T-helper 2 cell treated with Interferon-gamma antibody and Interleukin-4, amounts not matched to agents 5 μg/mL and 100 μg/mL, for 36 hours (primary cell): Measurements from ENCODE around the gene RBFOX1.
"Not testable (repeated sequence)": the region's sequence is repeated elsewhere in the genome, so short reads cannot be mapped to it uniquely, and the experiment has no call there.

Experiments used
- DNase-seq: peaks from one replicate; pipeline ENCODE4 v3.0.0; 2021; ENCODE audit warnings: low spot score
- H3K27ac Mint-ChIP-seq: one replicate; pipeline ENCODE4 v1.8.0; 2021; ENCODE audit warnings: mild to moderate bottlenecking, mixed read lengths
- H3K27me3 Mint-ChIP-seq: one replicate; pipeline ENCODE4 v1.8.0; 2021; ENCODE audit warnings: low read depth, mixed read lengths
- H3K36me3 Mint-ChIP-seq: one replicate; pipeline ENCODE4 v1.8.0; 2021; ENCODE audit warnings: low read depth, mixed read lengths
- H3K4me1 Mint-ChIP-seq: one replicate; pipeline ENCODE4 v1.8.0; 2021; ENCODE audit warnings: low read depth, mixed read lengths
- H3K4me3 Mint-ChIP-seq: one replicate; pipeline ENCODE4 v1.8.0; 2022; ENCODE audit warnings: mild to moderate bottlenecking, moderate library complexity, mixed read lengths
- H3K9me3 Mint-ChIP-seq: one replicate; pipeline ENCODE4 v1.8.0; 2021; ENCODE audit warnings: mixed read lengths

RBFOX1 gene

GRCh38 chr16:7452090-7452489 lies 119.4 kb downstream of the RBFOX1 start:
- Mint-ChIP-seq H3K27ac (no peak overlapping the region), H3K4me1 (no peaks in the 10 kb centered on the region), H3K9me3 (peaks cover 62% of the 10 kb centered on the region), H3K36me3 (no peaks in the 10 kb centered on the region), H3K4me3 (no peak overlapping the region), H3K27me3 (no peaks in the 10 kb centered on the region)
- DNase-seq, result no peak

DNA sequence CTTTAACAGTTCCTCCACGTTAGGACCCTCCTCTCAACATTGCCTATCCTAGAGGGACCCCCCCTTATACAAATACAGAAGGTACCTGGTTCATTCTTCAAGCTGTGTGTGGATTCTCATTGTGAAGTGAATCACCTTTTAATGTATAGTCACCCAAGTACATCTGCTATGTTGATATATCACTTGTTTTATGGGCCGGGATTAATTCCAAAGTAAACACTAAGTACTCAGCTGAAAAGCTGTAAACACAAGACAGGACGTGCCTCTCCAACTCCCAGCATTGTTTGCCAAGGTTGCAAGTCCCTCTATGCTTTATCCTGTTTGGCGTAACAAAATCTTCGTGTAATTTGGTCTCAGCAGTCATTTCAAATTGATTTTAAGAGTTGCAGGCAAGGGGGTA lies 123.6 kb downstream of the RBFOX1 start:
- Mint-ChIP-seq H3K9me3 (peaks cover 55% of the 10 kb centered on the region), H3K4me3 (no peak overlapping the region), H3K27me3 (no peaks in the 10 kb centered on the region), H3K36me3 (no peaks in the 10 kb centered on the region), H3K27ac (no peak overlapping the region), H3K4me1 (no peaks in the 10 kb centered on the region)
- no peak for DNase-seq

GRCh38 chr16:7458144-7458543 lies 125.5 kb downstream of the RBFOX1 start:
- Mint-ChIP-seq H3K36me3 (no peaks in the 10 kb centered on the region), H3K27ac (no peak overlapping the region), H3K9me3 (peaks cover 43% of the 10 kb centered on the region), H3K4me1 (no peaks in the 10 kb centered on the region), H3K4me3 (no peak overlapping the region), H3K27me3 (no peaks in the 10 kb centered on the region)
- DNase-seq, result no peak

GRCh38 chr16:7470344-7470743 lies 137.7 kb downstream of the RBFOX1 start:
- Mint-ChIP-seq H3K36me3 (no peaks in the 10 kb centered on the region), H3K27ac (no peak overlapping the region), H3K4me1 (no peaks in the 10 kb centered on the region), H3K4me3 (no peak overlapping the region), H3K9me3 (peaks cover 53% of the 10 kb centered on the region), H3K27me3 (no peaks in the 10 kb centered on the region)
- no peak for DNase-seq

DNA sequence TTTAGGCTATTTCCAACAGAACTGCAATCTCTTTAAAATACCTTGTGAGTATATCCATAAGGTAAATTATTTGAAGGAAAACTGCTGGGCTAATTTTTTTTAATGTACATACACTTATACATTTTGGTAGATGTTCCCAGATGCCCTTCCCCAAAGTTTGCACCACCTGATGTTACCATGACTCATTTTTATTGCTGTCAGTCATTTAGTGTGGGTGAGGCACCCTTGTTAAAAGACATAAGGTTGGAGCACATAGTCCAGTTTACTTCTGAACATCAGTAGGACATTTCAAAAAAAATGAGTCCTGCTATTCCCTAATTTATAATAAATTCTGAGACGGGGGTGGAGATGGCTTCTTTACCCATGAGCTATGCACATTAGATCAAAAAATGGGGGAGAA lies 138.6 kb downstream of the RBFOX1 start:
- H3K36me3 Mint-ChIP-seq, result no peaks in the 10 kb centered on the region
- no peaks in the 10 kb centered on the region for H3K27me3 Mint-ChIP-seq
- H3K4me3 Mint-ChIP-seq, result no peak overlapping the region
- H3K27ac Mint-ChIP-seq, result no peak overlapping the region
- DNase-seq, result no peak
- peaks cover 57% of the 10 kb centered on the region for H3K9me3 Mint-ChIP-seq
- H3K4me1 Mint-ChIP-seq, result no peaks in the 10 kb centered on the region

DNA sequence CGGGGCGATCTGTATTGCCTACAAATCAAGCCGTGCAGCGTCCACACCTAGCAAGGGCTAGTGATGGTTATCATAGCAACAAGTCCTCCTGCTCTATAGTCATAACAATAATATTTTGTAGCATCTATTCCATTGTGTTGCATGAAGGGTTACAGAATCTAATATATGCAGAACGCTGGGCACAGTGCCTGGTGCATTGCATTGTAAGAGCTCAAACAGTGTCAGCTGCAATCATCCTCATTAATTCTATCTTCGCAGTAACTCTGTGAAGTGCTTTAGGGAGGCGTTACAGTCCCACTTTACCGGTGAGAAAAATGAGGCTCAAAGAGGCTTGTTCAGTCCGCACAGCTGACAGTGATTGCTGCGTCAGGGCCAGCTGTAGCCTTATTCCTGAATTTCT lies 149.4 kb downstream of the RBFOX1 start:
- no peak overlapping the region for H3K27ac Mint-ChIP-seq
- peaks cover 46% of the 10 kb centered on the region for H3K9me3 Mint-ChIP-seq
- H3K4me1 Mint-ChIP-seq, result no peaks in the 10 kb centered on the region
- H3K27me3 Mint-ChIP-seq, result no peaks in the 10 kb centered on the region
- H3K4me3 Mint-ChIP-seq, result no peak overlapping the region
- H3K36me3 Mint-ChIP-seq, result no peaks in the 10 kb centered on the region
- DNase-seq, result no peak

DNA sequence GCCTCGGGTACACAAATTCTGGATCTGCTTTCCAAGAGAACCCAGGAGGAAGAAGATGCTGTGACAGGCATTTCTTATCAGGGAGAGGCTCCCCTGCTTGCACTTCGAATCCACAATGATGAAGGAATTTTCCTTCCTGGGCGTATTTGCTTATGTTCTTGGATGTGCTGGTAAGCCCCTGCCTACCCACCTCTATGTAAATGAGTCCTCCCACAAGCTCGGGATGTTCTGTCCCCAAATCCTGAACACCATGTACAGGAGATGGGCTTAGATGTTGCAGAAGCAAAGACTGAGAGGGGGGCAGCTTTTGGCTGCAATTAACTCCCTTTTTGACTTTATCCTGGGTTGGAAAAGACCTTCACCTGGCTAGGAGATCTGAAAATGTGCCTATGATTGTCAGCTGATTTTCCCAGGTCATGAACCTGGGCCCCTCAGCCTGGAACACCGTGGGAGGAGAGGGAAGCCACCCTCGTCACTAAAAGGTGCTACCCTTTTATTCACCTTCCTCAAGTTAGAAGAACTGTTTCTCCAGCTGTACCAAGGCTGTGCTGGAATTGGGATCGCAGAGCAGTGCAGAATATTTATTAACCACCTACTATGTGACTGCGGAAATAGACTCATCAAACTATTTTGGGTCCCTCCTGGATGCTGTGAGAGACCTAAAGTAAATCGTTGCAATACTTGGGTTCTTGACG lies 150.1 kb downstream of the RBFOX1 start:
- Mint-ChIP-seq H3K27ac (no peak overlapping the region), H3K9me3 (peaks cover 52% of the 10 kb centered on the region), H3K36me3 (no peaks in the 10 kb centered on the region), H3K4me3 (no peak overlapping the region), H3K4me1 (no peaks in the 10 kb centered on the region), H3K27me3 (no peaks in the 10 kb centered on the region)
- DNase-seq, result no peak

- H3K36me3 Mint-ChIP-seq, result no peaks in the 10 kb centered on the region
- H3K9me3 Mint-ChIP-seq, result peaks cover 71% of the 10 kb centered on the region
- no peak overlapping the region for H3K27ac Mint-ChIP-seq
- no peak overlapping the region for H3K4me3 Mint-ChIP-seq
- no peaks in the 10 kb centered on the region for H3K27me3 Mint-ChIP-seq
- H3K4me1 Mint-ChIP-seq, result no peaks in the 10 kb centered on the region
- DNase-seq, result no peak
Observed at GRCh38 chr16:7487574-7488323, 155.1 kb downstream of the RBFOX1 start.

- peaks cover 59% of the 10 kb centered on the region for H3K9me3 Mint-ChIP-seq
- no peaks in the 10 kb centered on the region for H3K4me1 Mint-ChIP-seq
- DNase-seq, result no peak
- no peak overlapping the region for H3K27ac Mint-ChIP-seq
- no peaks in the 10 kb centered on the region for H3K36me3 Mint-ChIP-seq
- no peak overlapping the region for H3K4me3 Mint-ChIP-seq
- no peaks in the 10 kb centered on the region for H3K27me3 Mint-ChIP-seq
Observed at GRCh38 chr16:7492122-7492521, 159.5 kb downstream of the RBFOX1 start.

GRCh38 chr16:7493133-7493532 lies 160.5 kb downstream of the RBFOX1 start:
- H3K36me3 Mint-ChIP-seq, result no peaks in the 10 kb centered on the region
- H3K9me3 Mint-ChIP-seq, result peaks cover 62% of the 10 kb centered on the region
- no peak overlapping the region for H3K4me3 Mint-ChIP-seq
- H3K27me3 Mint-ChIP-seq, result no peaks in the 10 kb centered on the region
- no peaks in the 10 kb centered on the region for H3K4me1 Mint-ChIP-seq
- H3K27ac Mint-ChIP-seq, result no peak overlapping the region
- DNase-seq, result no peak

DNA sequence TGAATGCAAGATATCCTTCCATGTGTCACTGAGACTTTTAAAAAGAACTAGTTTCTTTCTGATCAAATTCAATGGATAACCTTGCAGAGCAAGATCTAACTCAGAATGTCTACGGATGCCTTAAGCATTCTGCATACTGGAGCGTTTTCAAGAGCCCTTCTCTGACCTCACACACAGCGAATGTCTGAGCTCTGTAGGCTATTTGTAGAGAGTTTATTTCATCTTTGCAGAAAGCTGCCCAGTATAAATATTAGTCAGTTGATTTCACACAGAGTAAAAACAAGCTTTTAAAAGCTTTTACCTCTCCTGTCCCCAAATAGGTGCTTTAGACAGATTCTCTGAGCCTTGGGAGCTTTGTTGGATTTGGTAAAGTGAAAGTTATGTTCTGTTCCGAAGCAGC lies 165.0 kb downstream of the RBFOX1 start:
- Mint-ChIP-seq H3K27ac (no peak overlapping the region), H3K9me3 (peaks cover 58% of the 10 kb centered on the region), H3K4me3 (no peak overlapping the region), H3K36me3 (no peaks in the 10 kb centered on the region), H3K4me1 (no peaks in the 10 kb centered on the region), H3K27me3 (no peaks in the 10 kb centered on the region)
- DNase-seq, result no peak

GRCh38 chr16:7501868-7502267 lies 169.2 kb downstream of the RBFOX1 start:
- H3K9me3 Mint-ChIP-seq, result peaks cover 56% of the 10 kb centered on the region
- H3K4me3 Mint-ChIP-seq, result no peak overlapping the region
- H3K4me1 Mint-ChIP-seq, result no peaks in the 10 kb centered on the region
- no peaks in the 10 kb centered on the region for H3K36me3 Mint-ChIP-seq
- DNase-seq, result no peak
- H3K27ac Mint-ChIP-seq, result no peak overlapping the region
- H3K27me3 Mint-ChIP-seq, result no peaks in the 10 kb centered on the region

DNA sequence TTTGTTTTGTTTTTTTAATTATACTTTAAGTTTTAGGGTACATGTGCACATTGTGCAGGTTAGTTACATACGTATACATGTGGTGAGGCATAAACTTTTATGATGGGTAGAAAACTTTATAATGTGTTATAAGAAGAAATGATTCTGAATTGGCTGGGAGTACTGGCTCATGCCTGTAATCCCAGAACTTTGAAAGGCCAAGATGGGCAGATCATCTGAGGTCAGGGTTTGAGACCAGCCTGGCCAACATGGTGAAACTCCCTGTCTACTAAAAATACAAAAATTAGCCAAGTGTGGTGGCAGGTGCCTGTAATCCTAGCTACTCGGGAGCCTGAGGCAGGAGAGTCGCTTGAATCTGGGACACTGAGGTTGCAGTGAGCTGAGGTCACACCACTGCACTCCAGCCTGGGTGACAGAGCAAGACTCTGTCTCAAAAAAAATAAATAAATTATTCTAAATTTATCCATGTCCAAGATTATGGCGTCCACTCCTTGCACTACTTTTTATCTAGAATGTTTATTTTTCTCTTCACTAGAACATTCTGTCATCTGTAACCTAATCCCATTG lies 170.0 kb downstream of the RBFOX1 start:
- not testable (repeated sequence) for DNase-seq, H3K27me3 Mint-ChIP-seq, H3K27ac Mint-ChIP-seq, H3K36me3 Mint-ChIP-seq, H3K4me1 Mint-ChIP-seq, H3K4me3 Mint-ChIP-seq
- H3K9me3 Mint-ChIP-seq, result peaks cover 48% of the 10 kb centered on the region

- Mint-ChIP-seq H3K9me3 (peaks cover 47% of the 10 kb centered on the region), H3K27ac (no peak overlapping the region), H3K4me1 (no peaks in the 10 kb centered on the region), H3K4me3 (no peak overlapping the region), H3K27me3 (no peaks in the 10 kb centered on the region), H3K36me3 (no peaks in the 10 kb centered on the region)
- no peak for DNase-seq
Observed at GRCh38 chr16:7503666-7504065, 171.0 kb downstream of the RBFOX1 start.
